ENCODE measurements around the gene CD86.

The CD86 gene

DNA sequence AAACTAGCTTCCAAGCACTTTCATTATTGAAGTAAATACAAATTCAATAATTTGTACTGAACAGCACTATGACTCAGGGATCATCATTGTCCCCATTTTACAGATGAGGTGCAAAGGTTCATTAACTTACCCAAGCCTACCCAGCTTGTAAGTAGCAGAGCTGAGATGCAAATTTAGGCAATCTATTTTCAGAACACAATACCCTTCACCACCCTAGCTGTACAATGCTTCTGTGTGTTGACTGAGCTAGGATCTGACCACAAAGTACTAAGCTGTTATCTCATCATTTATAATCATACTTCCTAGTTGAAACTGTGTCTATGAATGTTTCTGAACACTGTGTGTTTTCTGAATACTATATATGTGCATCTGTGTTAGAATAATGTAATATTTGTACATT, 29.9 kb upstream of the CD86 start:
- H3K4me3 ChIP-seq (replicated peaks; ENCODE audit: insufficient read depth, low read length): no peak overlapping the region
- TF ChIP-seq, protein P1, sequence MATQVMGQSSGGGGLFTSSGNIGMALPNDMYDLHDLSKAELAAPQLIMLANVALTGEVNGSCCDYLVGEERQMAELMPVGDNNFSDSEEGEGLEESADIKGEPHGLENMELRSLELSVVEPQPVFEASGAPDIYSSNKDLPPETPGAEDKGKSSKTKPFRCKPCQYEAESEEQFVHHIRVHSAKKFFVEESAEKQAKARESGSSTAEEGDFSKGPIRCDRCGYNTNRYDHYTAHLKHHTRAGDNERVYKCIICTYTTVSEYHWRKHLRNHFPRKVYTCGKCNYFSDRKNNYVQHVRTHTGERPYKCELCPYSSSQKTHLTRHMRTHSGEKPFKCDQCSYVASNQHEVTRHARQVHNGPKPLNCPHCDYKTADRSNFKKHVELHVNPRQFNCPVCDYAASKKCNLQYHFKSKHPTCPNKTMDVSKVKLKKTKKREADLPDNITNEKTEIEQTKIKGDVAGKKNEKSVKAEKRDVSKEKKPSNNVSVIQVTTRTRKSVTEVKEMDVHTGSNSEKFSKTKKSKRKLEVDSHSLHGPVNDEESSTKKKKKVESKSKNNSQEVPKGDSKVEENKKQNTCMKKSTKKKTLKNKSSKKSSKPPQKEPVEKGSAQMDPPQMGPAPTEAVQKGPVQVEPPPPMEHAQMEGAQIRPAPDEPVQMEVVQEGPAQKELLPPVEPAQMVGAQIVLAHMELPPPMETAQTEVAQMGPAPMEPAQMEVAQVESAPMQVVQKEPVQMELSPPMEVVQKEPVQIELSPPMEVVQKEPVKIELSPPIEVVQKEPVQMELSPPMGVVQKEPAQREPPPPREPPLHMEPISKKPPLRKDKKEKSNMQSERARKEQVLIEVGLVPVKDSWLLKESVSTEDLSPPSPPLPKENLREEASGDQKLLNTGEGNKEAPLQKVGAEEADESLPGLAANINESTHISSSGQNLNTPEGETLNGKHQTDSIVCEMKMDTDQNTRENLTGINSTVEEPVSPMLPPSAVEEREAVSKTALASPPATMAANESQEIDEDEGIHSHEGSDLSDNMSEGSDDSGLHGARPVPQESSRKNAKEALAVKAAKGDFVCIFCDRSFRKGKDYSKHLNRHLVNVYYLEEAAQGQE (IDR thresholded peaks at IDR 0.05; ENCODE audit: insufficient replicate concordance, low read depth): no peak
- TF ChIP-seq POLR2AphosphoS5 (IDR thresholded peaks at IDR 0.05; ENCODE audit: low read depth) (no peak), GABPA (IDR thresholded peaks at IDR 0.05; ENCODE audit: low read depth) (no peak), SPI1 (IDR thresholded peaks at IDR 0.05; ENCODE audit: borderline replicate concordance, low read depth) (no peak)
- TF ChIP-seq, protein P2, sequence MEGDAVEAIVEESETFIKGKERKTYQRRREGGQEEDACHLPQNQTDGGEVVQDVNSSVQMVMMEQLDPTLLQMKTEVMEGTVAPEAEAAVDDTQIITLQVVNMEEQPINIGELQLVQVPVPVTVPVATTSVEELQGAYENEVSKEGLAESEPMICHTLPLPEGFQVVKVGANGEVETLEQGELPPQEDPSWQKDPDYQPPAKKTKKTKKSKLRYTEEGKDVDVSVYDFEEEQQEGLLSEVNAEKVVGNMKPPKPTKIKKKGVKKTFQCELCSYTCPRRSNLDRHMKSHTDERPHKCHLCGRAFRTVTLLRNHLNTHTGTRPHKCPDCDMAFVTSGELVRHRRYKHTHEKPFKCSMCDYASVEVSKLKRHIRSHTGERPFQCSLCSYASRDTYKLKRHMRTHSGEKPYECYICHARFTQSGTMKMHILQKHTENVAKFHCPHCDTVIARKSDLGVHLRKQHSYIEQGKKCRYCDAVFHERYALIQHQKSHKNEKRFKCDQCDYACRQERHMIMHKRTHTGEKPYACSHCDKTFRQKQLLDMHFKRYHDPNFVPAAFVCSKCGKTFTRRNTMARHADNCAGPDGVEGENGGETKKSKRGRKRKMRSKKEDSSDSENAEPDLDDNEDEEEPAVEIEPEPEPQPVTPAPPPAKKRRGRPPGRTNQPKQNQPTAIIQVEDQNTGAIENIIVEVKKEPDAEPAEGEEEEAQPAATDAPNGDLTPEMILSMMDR (IDR thresholded peaks at IDR 0.05; ENCODE audit: insufficient read depth, low read length): no peak
- DNase-seq (ENCODE audit: low read depth in 1 of 2, low spot score in 1 of 2): no peak
- H3K27me3 ChIP-seq (ENCODE audit: insufficient read depth, poor library complexity, severe bottlenecking): no peaks in the 10 kb centered on the region
- no peak overlapping the region for H3K27ac ChIP-seq (replicated peaks)

DNA sequence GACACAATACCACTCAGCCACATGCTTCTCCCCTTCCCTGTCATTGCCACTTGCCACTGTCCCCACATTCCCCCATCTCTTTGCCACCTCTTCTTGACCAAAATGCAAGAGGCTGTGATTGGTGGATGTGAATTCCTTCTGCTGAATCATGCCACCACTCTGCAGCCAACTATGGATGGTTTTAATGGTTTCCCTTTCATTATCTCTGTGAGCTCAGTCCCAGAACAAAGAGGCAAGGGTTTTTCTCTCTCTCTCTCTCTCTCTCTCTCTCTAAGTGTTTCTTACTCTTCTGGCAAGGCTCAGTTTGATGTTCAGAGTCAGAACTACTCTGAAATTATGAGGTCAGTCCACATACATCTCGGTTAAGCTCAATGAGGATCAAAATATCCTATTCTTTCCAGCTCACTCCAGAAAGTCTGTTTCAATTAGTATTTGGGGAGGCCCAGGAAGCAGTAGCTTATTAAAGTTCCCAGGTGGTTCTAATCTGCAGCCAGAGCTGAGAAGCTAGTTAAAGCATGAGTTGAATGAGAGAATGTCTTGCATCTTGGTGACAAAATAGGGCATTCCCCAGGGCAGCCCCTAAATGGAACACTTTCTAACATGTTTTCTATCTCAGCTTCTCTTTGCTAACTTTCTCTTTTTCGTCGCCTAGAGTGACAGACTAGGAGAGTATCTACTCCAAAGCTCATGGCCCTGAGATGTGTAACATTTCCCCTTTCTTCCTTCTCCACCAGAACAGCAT, 24.6 kb upstream of the CD86 start:
- no peaks in the 10 kb centered on the region for H3K27me3 ChIP-seq (ENCODE audit: insufficient read depth, poor library complexity, severe bottlenecking)
- no peak overlapping the region; the same call in 1 of the 2 replicates for H3K27ac ChIP-seq (replicated peaks)
- TF ChIP-seq SPI1 (IDR thresholded peaks at IDR 0.05; ENCODE audit: borderline replicate concordance, low read depth): no peak
- no peak for TF ChIP-seq POLR2AphosphoS5 (IDR thresholded peaks at IDR 0.05; ENCODE audit: low read depth)
- no peak for TF ChIP-seq GABPA (IDR thresholded peaks at IDR 0.05; ENCODE audit: low read depth)
- TF ChIP-seq, protein P2 (IDR thresholded peaks at IDR 0.05; ENCODE audit: insufficient read depth, low read length): no peak
- no peak for DNase-seq (ENCODE audit: low read depth in 1 of 2, low spot score in 1 of 2)
- no peak overlapping the region for H3K4me3 ChIP-seq (replicated peaks; ENCODE audit: insufficient read depth, low read length)

DNA sequence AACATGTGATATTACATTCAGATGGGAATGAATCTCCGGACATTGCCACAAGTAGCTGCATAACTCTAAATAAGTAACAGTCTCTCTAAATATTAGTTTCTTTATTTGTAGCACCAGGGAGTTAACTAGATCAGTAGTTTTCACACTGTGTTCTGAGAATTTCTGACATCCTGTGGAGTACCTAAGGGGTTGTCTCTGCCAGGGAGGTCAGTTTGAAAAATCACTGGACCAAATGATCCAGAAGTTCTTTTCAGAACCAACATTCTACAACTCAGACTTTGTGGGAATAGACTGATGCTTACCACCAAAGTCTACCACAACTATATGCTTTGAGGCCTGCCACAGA, 24.1 kb upstream of the CD86 start:
- DNase-seq (ENCODE audit: low read depth in 1 of 2, low spot score in 1 of 2): no peak
- TF ChIP-seq, protein P1 (IDR thresholded peaks at IDR 0.05; ENCODE audit: insufficient replicate concordance, low read depth): no peak
- no peak overlapping the region for H3K4me3 ChIP-seq (replicated peaks; ENCODE audit: insufficient read depth, low read length)
- no peak overlapping the region for H3K27ac ChIP-seq (replicated peaks)
- H3K27me3 ChIP-seq (ENCODE audit: insufficient read depth, poor library complexity, severe bottlenecking): no peaks in the 10 kb centered on the region

DNA sequence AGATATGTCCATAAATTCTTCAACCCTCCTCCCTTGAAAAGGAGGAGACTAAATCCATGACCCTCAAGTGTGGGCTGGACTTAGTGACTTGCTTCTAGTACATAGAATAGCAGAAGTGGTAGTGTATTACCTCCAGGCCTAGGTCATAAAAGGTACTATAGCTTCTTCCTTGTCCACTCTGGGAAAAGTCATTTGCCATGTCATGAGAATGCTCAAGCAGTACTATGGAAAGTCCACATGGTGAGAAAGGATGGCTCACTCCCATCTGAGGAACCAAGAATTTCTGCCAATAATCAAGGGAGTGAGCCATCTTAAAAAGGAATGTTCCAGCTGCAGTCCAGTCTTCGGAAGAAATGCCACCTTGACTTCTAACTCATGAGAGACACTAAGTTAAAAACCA, 22.6 kb upstream of the CD86 start:
- no peak for TF ChIP-seq GABPA (IDR thresholded peaks at IDR 0.05; ENCODE audit: low read depth)
- TF ChIP-seq, protein P2 (IDR thresholded peaks at IDR 0.05; ENCODE audit: insufficient read depth, low read length): no peak
- TF ChIP-seq SPI1 (IDR thresholded peaks at IDR 0.05; ENCODE audit: borderline replicate concordance, low read depth): no peak
- no peak for TF ChIP-seq POLR2AphosphoS5 (IDR thresholded peaks at IDR 0.05; ENCODE audit: low read depth)
- TF ChIP-seq, protein P1 (IDR thresholded peaks at IDR 0.05; ENCODE audit: insufficient replicate concordance, low read depth): no peak

More for the DNA sequence above, 22.6 kb upstream of the CD86 start:
- no peak overlapping the region for H3K27ac ChIP-seq (replicated peaks)
- H3K27me3 ChIP-seq (ENCODE audit: insufficient read depth, poor library complexity, severe bottlenecking): no peaks in the 10 kb centered on the region
- DNase-seq (ENCODE audit: low read depth in 1 of 2, low spot score in 1 of 2): no peak
- H3K4me3 ChIP-seq (replicated peaks; ENCODE audit: insufficient read depth, low read length): no peak overlapping the region
